ENCODE measurements around the gene CREB3L1.

- TF ChIP-seq CTCF (conservative IDR thresholded peaks at IDR 0.05; ENCODE audit: low read length) (no peak), EZH2phosphoT487 (IDR thresholded peaks at IDR 0.05; ENCODE audit: borderline replicate concordance) (no peak)
Observed at GRCh38 chr11:46363455-46364005, 86.1 kb downstream of the CREB3L1 start.

Data from Loucy (cell line).